GM18517 (cell line): ENCODE measurements around the gene AANAT.
A peak's percentile ranks its signal among the peaks of the same experiment; 100 is the strongest.

Experiments
- ATAC-seq: cut with Tn5 transposase; IDR thresholded peaks from one replicate; pipeline ENCODE4 v1.9.1; 2021; ENCODE audit warnings: mild to moderate bottlenecking, moderate library complexity; ENCODE audit not compliant: unreplicated experiment

The AANAT gene

DNA sequence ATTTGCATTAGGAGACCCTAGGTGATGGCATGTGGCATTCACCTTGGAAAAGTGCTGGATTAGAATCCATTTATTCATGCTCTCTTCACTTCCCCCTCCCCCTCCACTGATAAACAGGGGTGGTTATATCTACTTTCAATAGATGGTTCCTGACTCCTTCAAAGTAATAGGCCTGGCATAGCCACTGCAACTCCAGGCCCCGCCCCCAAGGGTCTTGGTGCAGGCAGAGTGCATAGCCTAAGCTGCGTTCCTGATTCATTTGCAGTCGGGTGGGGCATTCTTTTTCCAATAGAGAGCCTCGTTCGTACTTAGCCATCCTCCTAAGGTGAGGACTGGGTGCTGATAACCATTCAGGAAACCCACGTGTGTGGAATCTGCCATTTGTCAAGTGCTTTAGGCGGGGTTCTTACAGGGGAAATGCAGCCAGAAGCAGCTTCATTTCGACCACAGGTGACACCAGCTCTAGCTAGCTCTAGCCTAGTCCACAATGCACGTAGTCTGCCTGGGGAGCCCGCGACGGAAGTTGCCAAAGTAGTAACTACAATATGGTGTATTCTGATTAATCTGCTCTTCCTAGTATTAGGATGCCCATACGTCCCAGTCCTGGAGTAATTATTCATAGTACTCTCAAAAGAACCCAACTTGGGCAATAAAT lies 25.6 kb upstream of the AANAT start:
- ATAC-seq = no peak

DNA sequence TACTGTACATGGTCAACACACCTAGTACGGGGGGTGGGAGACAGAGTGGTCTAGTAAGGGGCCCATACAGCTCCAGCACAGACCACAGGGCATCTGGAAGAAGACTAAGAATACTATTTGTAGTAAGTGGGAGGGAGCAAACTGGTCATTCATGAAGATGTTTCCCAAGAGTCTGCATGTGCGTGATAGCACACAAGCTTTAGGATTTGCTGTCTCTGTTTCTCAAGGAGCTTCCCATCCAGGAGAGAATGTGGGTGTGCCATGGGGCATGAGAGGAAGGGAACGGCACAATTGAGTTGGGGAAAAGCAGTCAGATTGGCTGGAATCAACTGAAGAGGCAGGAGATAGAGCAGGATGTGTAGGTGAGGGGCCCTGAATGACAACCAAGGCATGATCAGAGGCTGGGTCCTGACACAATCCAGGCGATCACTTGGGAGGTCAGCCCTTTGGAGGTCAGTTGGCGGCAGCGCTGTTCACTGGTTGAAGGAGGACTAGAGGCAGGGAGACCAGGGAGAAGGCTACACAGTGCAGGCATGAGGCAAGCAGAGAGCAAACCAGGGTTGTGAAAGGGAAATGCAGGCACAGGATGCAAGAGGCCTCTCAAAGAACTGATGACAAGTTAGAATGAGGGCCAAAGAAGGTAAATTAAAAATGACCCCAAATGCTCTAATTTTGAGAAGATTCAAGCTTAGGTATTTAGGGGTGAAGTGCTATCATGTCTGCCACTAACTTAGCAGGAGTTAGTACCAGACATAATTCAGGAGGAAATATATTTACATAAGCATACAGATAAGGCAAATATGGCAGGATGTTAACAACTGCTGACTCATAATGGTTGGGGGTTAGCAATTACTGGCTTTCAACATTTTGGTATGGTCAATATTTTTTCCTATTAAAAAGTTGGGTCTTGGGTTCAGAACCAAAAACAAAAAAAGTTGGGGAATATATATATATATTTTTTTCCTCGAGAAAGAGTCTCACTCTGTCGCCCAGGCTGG lies 24.8 kb upstream of the AANAT start:
- ATAC-seq = no peak

DNA sequence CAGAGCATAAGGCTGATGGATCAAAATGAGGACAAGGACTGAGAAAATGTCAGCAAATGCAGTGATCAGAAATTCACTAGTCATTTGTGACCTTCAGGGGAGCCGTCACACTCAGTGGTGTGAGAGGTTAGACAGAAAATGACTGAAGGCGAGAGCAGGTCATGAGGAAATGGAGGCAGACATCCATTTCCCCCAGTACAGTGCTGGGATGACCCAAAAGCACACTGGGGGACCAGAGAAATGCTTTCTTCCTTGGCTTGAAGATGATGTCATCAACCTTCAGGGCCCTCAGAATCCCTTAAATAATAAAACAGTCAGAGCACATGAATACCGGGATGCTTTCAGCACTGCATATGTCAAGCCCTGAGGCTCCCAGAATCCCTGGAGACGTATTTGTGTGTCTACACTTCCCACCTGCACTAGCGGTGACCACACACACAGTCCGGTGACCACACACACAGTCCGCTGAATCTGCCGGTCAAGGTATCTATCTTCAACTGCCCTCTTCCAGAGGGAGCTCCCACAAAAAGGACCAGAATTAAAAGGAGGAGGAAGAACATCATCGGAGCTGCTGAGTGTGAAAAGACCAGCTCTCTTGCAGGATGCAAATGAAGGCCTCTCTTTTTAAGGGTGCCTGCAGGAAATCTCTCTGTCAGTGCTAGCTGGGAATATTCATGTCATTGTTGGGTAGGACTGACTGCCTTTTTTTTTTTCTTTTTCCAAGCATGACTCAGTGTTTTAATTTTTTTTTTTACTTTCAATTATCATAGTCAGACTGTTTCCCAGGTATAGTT lies 22.7 kb upstream of the AANAT start:
- ATAC-seq = no peak

DNA sequence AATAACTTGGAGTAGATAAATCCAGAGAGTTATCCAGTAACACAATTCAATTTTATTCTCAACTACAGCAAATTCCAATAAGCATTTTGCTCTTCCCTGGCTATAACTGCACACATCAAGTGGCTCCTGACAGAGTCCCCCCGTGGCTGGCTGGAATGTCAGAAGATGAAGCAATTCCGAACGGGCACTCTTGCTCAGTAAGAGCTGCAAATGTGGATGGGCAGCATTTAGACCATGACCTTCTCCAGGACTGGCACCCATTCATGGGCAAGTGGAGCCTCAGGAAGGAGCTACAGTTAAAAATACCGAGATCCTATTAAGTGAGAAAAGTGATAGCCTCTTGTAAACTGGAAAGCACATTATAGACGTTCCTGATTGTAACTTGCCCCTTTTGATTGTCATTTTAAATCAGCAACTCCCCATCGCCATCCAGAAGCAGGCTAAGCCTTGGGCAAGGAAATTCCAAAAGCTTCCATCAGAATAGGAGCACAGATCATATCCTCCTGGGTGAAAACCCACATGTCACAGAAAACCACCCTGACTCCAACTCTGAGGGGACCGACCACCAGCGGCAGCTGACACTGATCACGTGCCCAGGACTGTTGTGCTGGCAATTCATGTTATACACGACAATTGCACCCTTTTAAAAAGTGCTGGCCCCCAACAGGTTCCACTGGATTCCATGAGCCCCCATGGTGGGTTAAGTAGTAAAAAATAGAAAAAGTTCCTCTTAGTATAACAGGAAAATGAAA lies 21.5 kb upstream of the AANAT start:
- ATAC-seq = no peak

DNA sequence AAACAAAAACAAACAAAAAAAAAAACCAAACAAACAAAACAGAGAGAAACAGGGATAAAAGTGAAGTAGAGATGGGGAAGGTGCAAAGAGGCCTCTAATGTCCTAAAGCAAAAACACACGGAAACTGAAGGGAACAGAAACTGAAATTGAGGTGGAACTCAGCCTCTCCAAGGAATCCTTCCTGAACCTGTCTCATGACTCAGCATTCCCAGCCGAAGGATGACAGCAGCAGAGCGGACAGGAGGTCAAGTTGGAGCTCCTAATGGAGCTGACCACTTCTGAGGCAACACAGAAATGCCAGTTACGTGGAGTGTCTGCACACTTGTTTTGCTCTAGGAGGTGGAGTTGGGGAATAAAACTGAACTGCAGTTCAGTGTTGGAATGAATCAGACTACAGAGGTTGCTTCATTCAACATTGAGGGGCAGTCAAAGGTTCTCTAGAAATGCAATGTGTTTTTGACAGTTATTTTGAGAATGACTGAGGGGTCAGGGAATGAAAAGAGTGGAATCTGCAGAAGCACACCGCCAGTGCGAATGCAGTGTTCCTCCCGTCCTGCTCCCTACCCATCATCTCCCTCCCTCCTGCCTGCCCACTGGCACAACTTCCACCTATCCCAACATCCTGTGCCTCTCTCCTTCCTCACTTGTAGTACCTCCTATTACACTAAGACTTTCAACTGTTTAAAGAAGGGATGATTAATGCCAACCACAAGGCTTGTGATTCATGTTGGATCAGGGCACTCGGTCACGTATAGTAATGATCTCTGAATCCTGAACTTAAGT lies 20.8 kb upstream of the AANAT start:
- no peak for ATAC-seq

DNA sequence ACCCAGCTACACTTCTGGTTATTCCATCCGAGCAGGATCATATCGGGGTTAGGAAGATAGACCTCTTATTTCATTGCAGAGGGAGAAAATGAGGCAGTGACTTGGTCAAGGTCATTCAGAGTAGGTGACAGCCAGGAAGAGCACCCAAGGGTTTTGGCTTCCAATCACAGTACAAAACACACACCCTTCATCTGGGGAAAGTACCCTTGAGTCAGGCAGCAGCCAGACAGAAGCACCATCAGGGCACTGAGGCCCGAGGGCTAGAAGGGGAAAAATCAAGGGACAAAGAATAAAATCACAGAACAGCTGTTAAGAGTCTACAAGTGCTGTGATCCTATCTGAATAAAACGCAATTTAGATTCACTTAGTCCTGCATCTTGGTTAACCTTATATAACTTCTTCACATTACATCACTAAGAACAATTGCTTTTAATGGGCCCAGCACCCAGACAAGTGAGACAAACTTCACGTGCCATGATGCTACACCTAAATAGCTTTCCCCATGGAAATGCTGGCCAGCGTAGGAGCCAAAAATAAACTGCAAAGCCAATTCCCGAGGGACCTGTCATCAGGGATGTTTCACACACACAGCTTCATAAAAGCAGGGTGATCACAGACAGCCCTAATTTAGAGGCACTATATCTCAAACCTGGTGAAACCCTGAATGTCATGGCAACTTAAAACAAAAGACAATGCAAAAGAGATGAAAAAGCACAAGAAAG lies 19.3 kb upstream of the AANAT start:
- no peak for ATAC-seq

DNA sequence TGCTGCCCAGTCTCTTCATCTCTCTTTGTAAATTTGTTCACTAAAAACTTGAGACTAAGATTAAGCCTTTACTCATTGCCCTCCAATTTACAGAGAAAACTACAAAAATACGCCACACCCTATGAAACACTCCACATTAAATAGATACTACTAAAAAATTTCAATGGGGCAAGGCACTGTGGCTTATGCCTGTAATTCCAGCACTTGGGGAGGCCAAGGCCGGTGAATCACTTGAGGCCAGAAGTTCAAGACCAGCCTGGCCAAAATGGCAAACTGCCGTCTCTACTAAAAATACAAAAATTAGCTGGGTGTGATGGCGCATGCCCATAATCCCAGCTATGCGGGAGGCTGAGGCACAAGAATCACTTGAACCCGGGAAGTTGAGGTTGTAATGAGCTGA lies 18.3 kb upstream of the AANAT start:
- ATAC-seq = no peak

DNA sequence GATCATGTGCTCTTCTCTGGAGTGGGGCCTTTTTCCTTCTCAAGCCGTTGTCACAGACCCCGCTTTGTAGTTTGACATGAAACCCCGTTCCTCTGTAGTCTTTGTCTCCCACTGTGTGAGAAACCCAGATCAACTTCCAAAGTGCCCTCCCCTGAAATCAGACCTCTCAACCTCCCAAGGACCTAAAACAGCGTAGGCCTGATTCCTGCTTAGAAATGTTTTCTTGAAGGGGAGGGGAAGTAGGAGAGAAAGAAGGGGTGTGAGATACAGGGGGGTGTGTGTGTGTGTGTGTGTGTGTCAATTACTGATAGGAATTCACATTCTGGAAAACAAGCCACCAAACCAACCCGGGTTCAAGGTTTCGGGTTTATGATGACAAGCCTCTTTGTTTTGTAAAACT lies 15.9 kb upstream of the AANAT start:
- ATAC-seq = no peak

DNA sequence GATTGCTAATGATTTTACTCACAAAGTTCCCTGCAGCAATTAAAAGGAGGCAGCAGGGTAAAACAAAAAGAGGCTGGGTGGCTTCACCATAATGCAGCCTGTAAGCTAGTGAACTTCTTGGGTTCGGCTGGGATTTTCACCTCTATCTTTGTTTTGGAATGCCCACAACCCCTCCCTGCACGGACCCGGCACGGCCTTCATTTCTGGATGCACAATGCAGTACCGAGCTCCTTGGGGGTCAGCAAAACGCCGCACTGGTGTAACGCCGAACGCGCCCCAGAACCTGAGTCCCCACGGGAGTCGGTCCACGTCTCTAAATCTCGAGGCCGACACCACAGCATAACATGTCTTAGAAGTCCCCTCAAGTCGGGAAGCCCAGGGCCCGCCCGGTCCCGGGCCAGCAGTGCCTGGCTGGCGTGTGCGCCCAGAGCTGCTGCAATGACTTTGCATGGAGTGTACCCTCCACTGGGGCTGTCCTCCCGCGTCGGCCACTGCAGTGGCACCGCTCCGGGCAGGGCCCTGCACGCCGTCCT lies 15.2 kb upstream of the AANAT start:
- peak; percentile 10 for ATAC-seq

DNA sequence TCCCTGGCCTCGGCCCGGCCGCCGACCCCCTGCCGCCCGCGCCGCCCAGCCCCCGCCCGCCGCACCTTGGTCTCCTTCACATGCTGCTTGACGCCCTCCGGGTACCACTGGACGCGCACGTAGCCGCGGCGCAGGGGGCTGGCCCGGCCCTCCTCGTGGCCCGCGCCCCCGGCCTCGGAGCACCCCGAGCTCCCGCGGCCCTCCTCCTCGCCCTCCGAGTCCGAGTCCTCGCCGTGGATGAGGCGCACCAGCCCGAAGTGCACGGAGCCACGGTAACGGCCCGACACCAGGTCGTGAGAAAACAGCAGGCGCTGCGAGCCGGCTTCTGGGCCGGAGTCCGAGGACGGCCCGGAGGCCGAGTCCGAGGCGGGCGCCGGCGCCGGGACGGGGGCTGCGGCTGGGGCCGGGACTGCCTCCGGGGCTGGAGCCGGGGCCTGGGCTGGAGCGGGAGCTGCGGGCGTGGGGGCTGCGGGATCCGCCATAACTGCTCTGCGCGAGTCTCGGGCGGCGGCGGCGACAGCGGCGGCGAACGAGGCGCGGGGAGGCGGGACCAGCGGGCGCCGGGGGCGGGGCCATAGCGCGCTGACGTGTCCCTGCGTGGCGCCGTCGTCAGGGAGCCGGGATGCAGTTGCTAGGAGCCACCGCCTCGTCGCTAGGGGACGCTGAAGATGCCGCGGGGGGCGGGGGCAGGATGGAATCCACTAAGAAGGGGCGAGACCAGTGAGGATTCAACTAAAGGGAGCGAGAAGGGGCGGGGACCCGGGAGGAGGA lies 14.6 kb upstream of the AANAT start, which contains the start of gene UBE2O:
UBE2O (minus strand) TSS at position 493 of the 771 bp plus-strand sequence; CDS start at position 482, 11 bp downstream.
- peak; percentile 79 for ATAC-seq

DNA sequence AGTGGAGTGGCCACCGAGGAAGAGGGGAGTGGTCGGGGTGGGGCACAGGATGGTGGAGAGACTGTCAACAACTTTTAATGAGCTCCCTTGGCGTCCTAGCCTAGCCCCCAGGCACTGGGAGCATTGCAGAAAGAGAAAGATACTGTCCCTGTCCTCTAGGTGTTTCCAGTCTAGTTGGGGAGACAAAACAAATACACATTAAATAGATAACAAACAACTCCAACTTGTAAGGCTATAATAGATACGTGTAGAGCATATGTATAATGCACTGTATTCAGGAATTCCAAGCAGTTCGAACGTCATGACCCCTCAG lies 14.0 kb upstream of the AANAT start:
- ATAC-seq = no peak

DNA sequence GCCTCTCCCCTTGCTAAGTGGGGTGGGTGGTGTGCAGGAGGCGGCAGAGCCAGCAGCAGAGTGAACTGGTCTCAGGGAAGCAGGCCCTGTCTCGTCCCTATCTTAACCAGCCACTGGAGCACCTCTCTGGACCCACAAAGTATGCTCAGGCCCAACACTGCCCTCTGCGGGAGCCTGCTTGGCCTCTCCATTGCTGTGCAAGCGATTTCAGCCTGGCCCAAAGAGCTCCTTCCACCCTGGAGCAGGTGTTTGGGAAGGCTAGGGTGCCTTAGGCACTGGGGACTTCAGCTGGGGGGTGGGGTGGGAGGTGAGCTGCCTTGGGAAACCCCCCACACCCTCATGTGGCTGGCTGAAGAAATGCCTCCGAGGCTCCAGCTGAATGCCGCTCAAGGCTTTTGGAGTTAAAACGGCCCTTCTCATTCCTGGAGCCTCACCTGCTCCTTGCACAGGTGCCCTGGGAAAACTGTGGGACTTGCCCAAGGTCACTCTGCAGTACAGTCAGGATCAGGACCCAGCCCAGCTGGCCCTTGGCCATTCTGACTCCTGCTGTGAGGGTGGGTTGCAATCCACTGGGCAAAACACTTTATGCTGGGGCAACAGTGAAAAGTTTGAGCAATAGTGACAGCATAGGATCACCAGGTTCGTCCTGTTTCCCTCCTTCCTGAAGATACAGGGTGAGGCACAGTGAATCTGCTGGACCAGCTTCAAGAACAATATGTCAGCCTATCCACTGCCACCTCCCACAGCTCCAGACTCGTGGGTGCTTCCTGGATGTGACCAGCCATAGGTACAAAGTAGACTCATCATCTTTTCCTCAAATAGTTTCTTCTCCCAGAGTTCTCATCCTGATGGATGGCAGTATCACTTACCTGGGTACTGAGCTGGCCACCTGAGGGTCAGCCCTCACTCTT lies 8.6 kb upstream of the AANAT start:
- no peak for ATAC-seq

DNA sequence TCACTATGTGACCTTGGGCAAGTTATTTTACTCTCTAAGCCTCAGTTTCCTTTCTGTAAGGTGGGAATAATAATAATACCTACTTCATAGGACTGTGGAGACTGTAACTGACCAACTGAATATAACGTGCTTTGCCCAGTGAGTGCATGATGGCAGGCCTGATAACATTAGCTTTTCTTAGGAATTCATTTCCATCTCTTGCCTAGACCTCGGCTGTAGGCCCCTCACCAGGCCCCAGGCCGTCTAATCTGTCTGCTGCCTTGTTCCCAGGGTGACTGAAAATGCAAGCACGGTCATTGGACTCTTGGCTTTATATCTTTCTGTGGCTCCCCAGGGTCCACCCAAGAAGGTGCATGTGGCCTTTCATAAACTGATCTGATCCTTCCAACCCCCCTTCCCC lies 7.7 kb upstream of the AANAT start:
- ATAC-seq = no peak

DNA sequence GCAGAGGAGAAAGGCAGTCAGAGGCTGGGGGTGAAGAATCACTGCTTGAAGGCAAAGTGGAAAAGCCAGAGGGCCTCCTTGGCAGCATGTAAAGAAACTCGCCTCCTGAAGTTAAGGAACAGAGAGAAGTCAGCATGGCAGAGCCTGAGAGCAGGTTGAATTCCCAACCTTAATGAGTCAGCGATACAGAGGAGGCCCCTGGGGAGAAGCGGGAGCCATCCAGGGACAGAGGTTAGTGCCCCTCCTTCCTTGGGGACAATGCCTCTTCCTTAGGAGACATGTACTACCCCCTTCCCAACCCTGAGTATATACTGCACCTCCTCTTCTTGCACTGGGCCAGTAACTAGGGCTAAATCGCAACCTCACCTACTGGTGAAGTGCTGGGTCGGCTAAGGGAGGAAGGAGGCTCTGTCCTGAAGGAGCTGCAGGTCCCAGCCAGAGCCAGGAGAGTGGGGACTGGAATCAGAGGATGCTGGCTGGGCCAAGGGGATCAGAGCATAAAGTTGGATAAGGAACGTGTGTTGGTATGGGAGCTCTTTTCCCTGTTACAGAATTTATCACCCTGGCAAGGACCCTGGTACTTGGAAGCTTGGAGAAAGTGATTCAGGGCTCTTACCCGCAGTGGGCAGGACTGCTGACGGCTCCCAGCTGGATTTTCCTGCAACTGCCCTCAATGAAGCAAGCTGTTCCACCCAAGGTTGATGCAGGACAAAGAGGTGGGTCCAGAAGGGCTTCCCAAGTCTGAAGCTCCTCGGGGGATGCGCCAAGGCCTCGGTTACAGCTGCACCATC lies 5.4 kb upstream of the AANAT start:
- ATAC-seq = no peak

DNA sequence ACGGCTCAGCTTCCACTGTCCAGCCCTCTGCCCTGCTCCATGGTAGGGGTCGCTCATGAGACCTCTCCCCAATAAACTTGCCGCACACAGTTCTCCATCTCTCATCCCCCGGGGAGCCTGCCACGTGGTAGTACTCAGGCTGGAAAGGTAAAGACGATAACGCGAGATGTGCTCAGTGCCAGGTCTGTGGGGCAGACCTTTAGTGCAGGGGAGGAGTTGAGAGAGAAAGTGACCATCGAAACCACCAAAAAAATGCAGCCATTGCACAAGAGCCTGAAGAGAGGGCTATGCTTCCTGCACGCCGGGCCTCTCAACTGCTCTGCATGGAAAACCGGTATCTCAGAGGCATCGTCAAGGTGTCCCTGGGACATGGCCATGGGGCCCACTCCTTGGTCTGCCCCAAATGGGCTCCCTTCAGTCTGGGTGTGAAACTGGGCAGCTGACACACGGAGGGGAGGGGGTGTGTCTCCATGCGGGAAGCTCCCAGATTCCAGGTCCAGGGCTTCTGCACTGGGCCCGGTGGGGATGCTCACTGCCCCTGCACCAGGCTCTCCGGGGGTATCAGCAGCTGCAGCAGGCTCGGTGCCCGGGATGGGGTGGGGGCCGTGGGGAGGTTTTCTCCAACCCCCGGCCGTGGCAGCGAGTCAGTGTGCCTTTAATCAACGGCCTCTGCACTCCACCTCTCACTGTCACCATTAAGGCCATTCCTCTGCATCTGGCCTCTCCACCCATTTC lies 4.7 kb upstream of the AANAT start:
- no peak for ATAC-seq

DNA sequence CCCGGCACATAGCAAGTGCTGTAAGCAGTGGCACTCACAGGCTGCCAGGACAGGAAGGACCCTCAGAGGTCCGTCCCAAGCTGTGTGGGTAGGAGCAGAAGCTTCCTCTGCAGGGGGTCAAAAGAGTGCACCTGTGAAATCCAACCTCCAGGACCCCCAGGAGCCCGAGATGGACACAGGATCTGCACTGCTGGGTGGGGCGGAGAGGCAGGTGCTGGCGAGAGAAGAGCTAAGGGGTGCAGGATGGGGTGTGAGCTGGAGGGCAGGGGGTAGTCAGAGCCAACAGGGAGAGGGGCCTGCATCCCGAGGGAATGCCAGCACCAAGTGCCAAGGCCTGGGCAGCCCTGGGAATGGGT lies 650 bp upstream of the AANAT start:
- no peak for ATAC-seq
